ENCODE results near the gene MORF4L1.

MORF4L1 gene

DNA sequence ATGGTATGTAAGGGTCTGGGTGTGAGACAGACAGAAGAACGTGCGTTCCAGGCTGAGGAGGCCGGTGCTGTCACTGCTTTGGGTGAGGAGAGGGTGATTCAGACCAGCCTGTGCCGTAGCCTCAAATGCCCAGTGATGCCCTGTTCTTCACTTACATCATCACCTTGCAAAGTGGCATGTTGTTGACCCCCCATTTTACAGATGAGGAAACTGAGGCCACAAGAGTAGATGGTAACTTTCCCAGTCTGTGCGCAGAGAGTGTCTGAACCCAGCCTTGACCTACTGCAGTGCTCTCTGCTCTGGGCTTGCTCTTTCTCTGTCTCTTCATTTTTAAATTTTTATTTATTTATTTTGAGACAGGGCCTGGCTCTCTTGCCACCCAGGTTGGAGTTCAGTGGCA lies 73.8 kb downstream of the MORF4L1 start:
- DNase-seq (ENCODE audit: low read depth): no peak
- TF ChIP-seq, protein P1, sequence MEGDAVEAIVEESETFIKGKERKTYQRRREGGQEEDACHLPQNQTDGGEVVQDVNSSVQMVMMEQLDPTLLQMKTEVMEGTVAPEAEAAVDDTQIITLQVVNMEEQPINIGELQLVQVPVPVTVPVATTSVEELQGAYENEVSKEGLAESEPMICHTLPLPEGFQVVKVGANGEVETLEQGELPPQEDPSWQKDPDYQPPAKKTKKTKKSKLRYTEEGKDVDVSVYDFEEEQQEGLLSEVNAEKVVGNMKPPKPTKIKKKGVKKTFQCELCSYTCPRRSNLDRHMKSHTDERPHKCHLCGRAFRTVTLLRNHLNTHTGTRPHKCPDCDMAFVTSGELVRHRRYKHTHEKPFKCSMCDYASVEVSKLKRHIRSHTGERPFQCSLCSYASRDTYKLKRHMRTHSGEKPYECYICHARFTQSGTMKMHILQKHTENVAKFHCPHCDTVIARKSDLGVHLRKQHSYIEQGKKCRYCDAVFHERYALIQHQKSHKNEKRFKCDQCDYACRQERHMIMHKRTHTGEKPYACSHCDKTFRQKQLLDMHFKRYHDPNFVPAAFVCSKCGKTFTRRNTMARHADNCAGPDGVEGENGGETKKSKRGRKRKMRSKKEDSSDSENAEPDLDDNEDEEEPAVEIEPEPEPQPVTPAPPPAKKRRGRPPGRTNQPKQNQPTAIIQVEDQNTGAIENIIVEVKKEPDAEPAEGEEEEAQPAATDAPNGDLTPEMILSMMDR (IDR thresholded peaks at IDR 0.05; ENCODE audit: low read depth, low read length, missing control alignments): no peak
- in situ Hi-C loops (cut with HindIII; ENCODE audit: low sequenced_read_pairs): no loop called here
- no peak overlapping the region for H3K4me3 ChIP-seq (ENCODE audit: low read depth, low read length)

DNA sequence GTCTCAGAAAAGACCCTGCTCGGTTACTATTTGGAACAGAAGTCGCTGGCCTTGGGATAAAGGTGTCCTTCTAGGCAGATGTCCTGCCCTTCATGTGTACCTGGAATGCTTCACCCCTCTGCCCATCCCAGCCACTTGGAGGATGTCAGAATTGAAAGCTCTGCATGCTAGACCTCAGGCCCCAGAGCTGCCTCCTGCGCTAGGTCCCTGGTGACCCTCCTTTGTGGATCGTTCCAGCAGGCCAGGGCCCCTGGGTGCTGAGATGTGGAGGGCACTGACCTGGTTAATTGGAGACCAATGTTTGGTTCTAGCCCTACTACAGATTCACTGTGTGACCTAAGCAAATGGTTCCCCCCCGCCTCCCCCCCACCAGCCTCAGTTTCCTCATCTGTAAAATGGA lies 74.8 kb downstream of the MORF4L1 start:
- in situ Hi-C loops (cut with HindIII; ENCODE audit: low sequenced_read_pairs): no loop called here
- H3K4me3 ChIP-seq (ENCODE audit: low read depth, low read length): no peak overlapping the region
- TF ChIP-seq, protein P1 (IDR thresholded peaks at IDR 0.05; ENCODE audit: low read depth, low read length, missing control alignments): no peak
- no peak for DNase-seq (ENCODE audit: low read depth)
